Measurements from ENCODE around the gene THTPA.

Gene THTPA

DNA sequence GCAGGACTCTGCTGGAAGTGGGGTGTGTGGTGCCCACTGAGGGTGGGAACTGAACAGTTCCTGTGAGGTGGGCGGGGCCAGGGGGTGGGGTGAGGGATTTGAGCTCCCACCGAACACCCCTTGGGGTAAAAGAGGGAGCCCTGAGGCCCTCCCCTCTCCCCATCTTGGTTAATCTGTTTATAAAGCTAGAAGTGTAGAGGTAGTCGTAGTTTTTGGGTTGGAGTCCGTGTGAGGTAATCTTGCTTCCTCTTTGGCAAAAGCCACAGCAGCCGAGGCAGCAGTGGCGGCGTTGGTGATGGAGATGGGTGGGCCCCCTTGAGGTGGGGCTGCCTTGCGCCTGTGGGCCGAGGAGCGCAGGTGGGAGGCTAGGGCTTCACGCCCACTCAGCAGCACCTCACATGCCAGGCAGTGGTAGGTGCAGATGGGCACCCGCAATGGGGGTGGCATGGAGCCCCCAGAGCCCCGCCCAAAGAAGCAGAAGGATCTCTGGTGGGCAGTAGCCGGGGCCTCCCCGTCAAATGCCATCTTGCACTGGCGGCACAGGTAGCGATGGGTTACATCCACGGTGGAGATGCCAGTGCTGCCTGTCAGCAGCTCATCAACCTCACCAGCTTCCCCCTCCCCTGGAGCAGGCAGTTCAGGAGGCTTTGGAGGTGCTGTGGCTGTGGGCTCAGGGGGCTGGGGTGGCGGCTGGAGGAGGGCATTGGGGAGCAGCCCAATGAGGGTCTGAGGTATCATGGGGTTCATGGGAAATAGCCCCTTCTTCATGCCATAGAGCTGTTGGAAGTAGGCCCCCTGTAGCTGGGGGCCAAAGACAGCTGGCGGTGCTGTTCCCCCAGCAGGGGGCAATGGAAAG is 34.1 kb upstream of the THTPA start:
- no peak for DNase-seq
- H3K27ac ChIP-seq (ENCODE audit: low read depth, low read length): no peak overlapping the region
- no peak overlapping the region for H4K91ac ChIP-seq (ENCODE audit: low read depth, low read length)
- H3K9ac ChIP-seq (ENCODE audit: low read length): no peak overlapping the region
- no peak overlapping the region for H3K4ac ChIP-seq (ENCODE audit: low read depth, low read length)
- H2AK5ac ChIP-seq (ENCODE audit: low read length): no peak overlapping the region
- no CpG with 5 or more reads among the region's 20 CpGs for WGBS (ENCODE audit: extremely low coverage, insufficient coverage, insufficient read length)
- H2BK12ac ChIP-seq (ENCODE audit: low read length): no peak overlapping the region
- H4K12ac ChIP-seq (ENCODE audit: low read depth, low read length): no peak overlapping the region
- no peak overlapping the region for H4K8ac ChIP-seq (ENCODE audit: low read depth, low read length)
- H3K23ac ChIP-seq (ENCODE audit: low read length): no peak overlapping the region
- no peak overlapping the region for H2AFZ ChIP-seq (ENCODE audit: insufficient read depth, low read length, poor library complexity)
- peaks cover 0 to 3% of the 10 kb centered on the region in 2 experiments for H3K36me3 ChIP-seq (ENCODE audit: control insufficient read depth in 1 of 2, insufficient read depth in 2 of 2, low read length in 2 of 2)
- H3K9me3 ChIP-seq (ENCODE audit: insufficient read depth, low read depth, low read length): no peaks in the 10 kb centered on the region
- H3K4me3 ChIP-seq (ENCODE audit: low read depth, low read length): no peak overlapping the region
- no peak overlapping the region for H3K4me2 ChIP-seq (ENCODE audit: low read length)
- H2BK120ac ChIP-seq (ENCODE audit: insufficient read depth, low read length, poor library complexity): no peak overlapping the region
- H3K18ac ChIP-seq (ENCODE audit: low read length): no peak overlapping the region
- no peak overlapping the region for H2BK5ac ChIP-seq (ENCODE audit: low read depth, low read length, poor library complexity)
- no peaks in the 10 kb centered on the region for H3K79me2 ChIP-seq (ENCODE audit: control insufficient read depth, insufficient read depth, low read length, poor library complexity)
- no peaks in the 10 kb centered on the region for H3K4me1 ChIP-seq (ENCODE audit: control insufficient read depth in 1 of 2, insufficient read depth in 2 of 2, low read length in 2 of 2)
- no peaks in the 10 kb centered on the region for H3K79me1 ChIP-seq (ENCODE audit: low read length)
- H3K27me3 ChIP-seq (ENCODE audit: insufficient read depth, low read length): no peaks in the 10 kb centered on the region
- H3K14ac ChIP-seq (ENCODE audit: low read length): no peak overlapping the region

DNA sequence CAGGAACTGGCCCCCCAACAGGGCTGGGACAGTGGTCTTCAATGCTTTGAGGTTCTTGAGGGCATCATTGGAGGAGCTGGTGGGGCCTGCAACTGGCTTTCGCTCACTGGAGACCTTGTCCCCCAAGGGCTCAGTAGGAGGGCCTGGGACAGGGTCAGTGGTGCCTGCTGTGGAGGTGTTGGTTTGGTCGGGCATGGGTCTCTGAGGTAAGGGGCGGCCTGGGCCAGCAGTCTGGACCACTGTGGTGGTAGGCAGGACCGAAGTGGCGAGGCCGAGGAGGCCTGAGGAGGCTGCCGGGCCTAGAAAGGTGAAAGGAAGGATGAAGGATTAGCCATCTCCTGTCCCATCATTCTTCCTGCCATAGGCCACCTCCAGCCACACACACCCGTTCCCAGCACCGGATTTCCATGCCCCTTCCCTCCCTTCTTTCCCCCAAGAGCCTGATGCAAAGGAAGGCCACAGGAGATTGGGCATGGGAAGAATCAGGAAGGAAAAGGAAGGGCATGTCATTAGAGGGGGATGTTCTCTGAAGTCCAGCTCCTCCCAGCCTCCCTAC is 33.4 kb upstream of the THTPA start:
- no peak overlapping the region for H3K4me2 ChIP-seq (ENCODE audit: low read length)
- no peak overlapping the region for H2AFZ ChIP-seq (ENCODE audit: insufficient read depth, low read length, poor library complexity)
- no peak overlapping the region for H3K14ac ChIP-seq (ENCODE audit: low read length)
- no peak overlapping the region for H3K4ac ChIP-seq (ENCODE audit: low read depth, low read length)
- no peak overlapping the region for H3K4me3 ChIP-seq (ENCODE audit: low read depth, low read length)
- no peaks in the 10 kb centered on the region for H3K79me2 ChIP-seq (ENCODE audit: control insufficient read depth, insufficient read depth, low read length, poor library complexity)
- no peak overlapping the region for H4K12ac ChIP-seq (ENCODE audit: low read depth, low read length)
- H3K9ac ChIP-seq (ENCODE audit: low read length): no peak overlapping the region
- H3K79me1 ChIP-seq (ENCODE audit: low read length): no peaks in the 10 kb centered on the region
- no peak overlapping the region for H2BK5ac ChIP-seq (ENCODE audit: low read depth, low read length, poor library complexity)
- no peak overlapping the region for H4K8ac ChIP-seq (ENCODE audit: low read depth, low read length)
- H3K36me3 ChIP-seq (ENCODE audit: control insufficient read depth in 1 of 2, insufficient read depth in 2 of 2, low read length in 2 of 2): peaks cover 3% of the 10 kb centered on the region in 2 experiments
- H4K91ac ChIP-seq (ENCODE audit: low read depth, low read length): no peak overlapping the region
- no peak overlapping the region for H3K27ac ChIP-seq (ENCODE audit: low read depth, low read length)
- no peaks in the 10 kb centered on the region for H3K27me3 ChIP-seq (ENCODE audit: insufficient read depth, low read length)
- H2AK5ac ChIP-seq (ENCODE audit: low read length): no peak overlapping the region
- no peak overlapping the region for H2BK120ac ChIP-seq (ENCODE audit: insufficient read depth, low read length, poor library complexity)
- H2BK12ac ChIP-seq (ENCODE audit: low read length): no peak overlapping the region
- H3K18ac ChIP-seq (ENCODE audit: low read length): no peak overlapping the region
- H3K9me3 ChIP-seq (ENCODE audit: insufficient read depth, low read depth, low read length): no peaks in the 10 kb centered on the region
- H3K23ac ChIP-seq (ENCODE audit: low read length): no peak overlapping the region
- WGBS (ENCODE audit: extremely low coverage, insufficient coverage, insufficient read length): no CpG with 5 or more reads among the region's 9 CpGs
- DNase-seq: no peak
- H3K4me1 ChIP-seq (ENCODE audit: control insufficient read depth in 1 of 2, insufficient read depth in 2 of 2, low read length in 2 of 2): no peaks in the 10 kb centered on the region

DNA sequence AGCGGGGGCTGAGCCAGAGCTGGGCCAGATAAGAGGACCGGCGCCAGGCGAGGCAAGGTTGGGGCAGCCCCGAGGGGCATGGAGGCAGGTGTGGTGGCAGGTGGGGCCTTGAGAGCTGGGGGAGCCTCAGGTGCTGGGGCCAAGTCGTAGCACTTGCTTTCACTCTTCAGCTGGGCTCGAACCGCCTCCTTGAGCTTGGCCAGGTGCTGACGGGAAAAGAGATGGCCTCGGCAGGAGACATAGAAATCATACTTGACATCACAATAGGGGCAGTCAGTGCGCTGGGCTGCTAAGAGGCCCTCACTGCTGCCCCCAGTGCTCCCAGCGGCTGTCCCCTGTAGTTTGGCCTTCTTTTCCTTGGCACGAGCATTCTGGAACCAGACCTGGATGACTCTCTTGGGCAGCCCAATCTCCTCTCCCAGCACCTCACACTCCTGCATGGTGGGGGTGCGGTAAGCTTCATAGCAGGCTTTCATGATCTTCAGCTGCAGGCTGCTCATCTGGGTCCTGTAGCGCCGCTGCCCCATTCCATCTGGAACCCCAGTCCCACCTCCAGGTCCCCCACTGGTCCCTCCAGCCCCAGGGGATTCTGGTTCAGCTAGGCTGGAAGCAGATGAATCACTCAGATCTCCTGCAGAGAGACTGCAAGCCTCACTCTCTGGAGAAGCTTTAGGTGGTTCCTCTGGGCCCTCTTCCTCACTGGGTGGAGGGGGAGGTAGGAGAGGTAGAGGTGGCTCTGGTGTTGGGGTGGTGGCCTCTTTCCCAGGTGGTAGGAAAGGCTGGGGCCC is 32.6 kb upstream of the THTPA start:
- DNase-seq: no peak
- no CpG with 5 or more reads among the region's 16 CpGs for WGBS (ENCODE audit: extremely low coverage, insufficient coverage, insufficient read length)
- peaks cover 3% of the 10 kb centered on the region in 2 experiments for H3K36me3 ChIP-seq (ENCODE audit: control insufficient read depth in 1 of 2, insufficient read depth in 2 of 2, low read length in 2 of 2)

DNA sequence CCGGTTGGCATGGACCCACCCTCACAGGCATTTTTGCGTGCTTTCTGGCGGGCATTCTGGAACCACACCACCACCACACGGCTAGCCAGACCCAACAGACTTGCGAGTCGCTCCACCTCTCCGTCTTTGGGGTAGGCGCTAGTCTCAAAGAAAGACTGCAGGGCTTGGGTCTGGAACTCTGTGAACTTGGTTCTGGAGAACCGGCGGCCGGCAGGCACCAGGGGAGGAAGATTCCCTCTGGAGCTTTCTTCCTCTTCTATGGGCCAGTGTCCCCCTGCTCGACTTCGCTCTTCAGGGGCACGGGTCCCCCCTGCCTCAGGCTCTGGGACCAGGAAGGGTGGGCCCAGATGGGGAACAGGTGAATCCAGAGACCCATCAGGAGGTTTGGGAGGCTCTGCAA is 31.1 kb upstream of the THTPA start:
- no peak overlapping the region for H2BK12ac ChIP-seq (ENCODE audit: low read length)

More for the DNA sequence above, 32.6 kb upstream of the THTPA start:
- Histone ChIP-seq H2BK12ac (ENCODE audit: low read length) (no peak overlapping the region), H3K4ac (ENCODE audit: low read depth, low read length) (no peak overlapping the region), H4K91ac (ENCODE audit: low read depth, low read length) (no peak overlapping the region), H3K4me1 (ENCODE audit: control insufficient read depth in 1 of 2, insufficient read depth in 2 of 2, low read length in 2 of 2) (peaks cover 0 to 3% of the 10 kb centered on the region in 2 experiments), H3K79me1 (ENCODE audit: low read length) (no peaks in the 10 kb centered on the region), H3K9ac (ENCODE audit: low read length) (no peak overlapping the region), H3K4me2 (ENCODE audit: low read length) (no peak overlapping the region), H2AK5ac (ENCODE audit: low read length) (no peak overlapping the region), H2BK5ac (ENCODE audit: low read depth, low read length, poor library complexity) (no peak overlapping the region), H3K9me3 (ENCODE audit: insufficient read depth, low read depth, low read length) (no peaks in the 10 kb centered on the region), H3K27ac (ENCODE audit: low read depth, low read length) (no peak overlapping the region), H3K27me3 (ENCODE audit: insufficient read depth, low read length) (no peaks in the 10 kb centered on the region), H3K18ac (ENCODE audit: low read length) (no peak overlapping the region), H4K8ac (ENCODE audit: low read depth, low read length) (no peak overlapping the region), H3K14ac (ENCODE audit: low read length) (no peak overlapping the region), H4K12ac (ENCODE audit: low read depth, low read length) (no peak overlapping the region), H3K79me2 (ENCODE audit: control insufficient read depth, insufficient read depth, low read length, poor library complexity) (no peaks in the 10 kb centered on the region), H2AFZ (ENCODE audit: insufficient read depth, low read length, poor library complexity) (no peak overlapping the region), H2BK120ac (ENCODE audit: insufficient read depth, low read length, poor library complexity) (no peak overlapping the region), H3K23ac (ENCODE audit: low read length) (no peak overlapping the region), H3K4me3 (ENCODE audit: low read depth, low read length) (no peak overlapping the region)

More for the DNA sequence above, 31.1 kb upstream of the THTPA start:
- Histone ChIP-seq H3K79me2 (ENCODE audit: control insufficient read depth, insufficient read depth, low read length, poor library complexity) (no peaks in the 10 kb centered on the region), H4K8ac (ENCODE audit: low read depth, low read length) (no peak overlapping the region), H3K36me3 (ENCODE audit: control insufficient read depth in 1 of 2, insufficient read depth in 2 of 2, low read length in 2 of 2) (peaks cover 3% of the 10 kb centered on the region in 2 experiments), H3K4ac (ENCODE audit: low read depth, low read length) (no peak overlapping the region), H2BK5ac (ENCODE audit: low read depth, low read length, poor library complexity) (no peak overlapping the region), H3K18ac (ENCODE audit: low read length) (no peak overlapping the region), H3K79me1 (ENCODE audit: low read length) (no peaks in the 10 kb centered on the region), H3K27ac (ENCODE audit: low read depth, low read length) (no peak overlapping the region), H2AK5ac (ENCODE audit: low read length) (no peak overlapping the region), H4K12ac (ENCODE audit: low read depth, low read length) (no peak overlapping the region), H2AFZ (ENCODE audit: insufficient read depth, low read length, poor library complexity) (no peak overlapping the region), H3K4me2 (ENCODE audit: low read length) (no peak overlapping the region), H2BK120ac (ENCODE audit: insufficient read depth, low read length, poor library complexity) (no peak overlapping the region), H3K27me3 (ENCODE audit: insufficient read depth, low read length) (no peaks in the 10 kb centered on the region), H3K4me3 (ENCODE audit: low read depth, low read length) (no peak overlapping the region), H4K91ac (ENCODE audit: low read depth, low read length) (no peak overlapping the region), H3K14ac (ENCODE audit: low read length) (no peak overlapping the region), H3K9me3 (ENCODE audit: insufficient read depth, low read depth, low read length) (no peaks in the 10 kb centered on the region), H3K23ac (ENCODE audit: low read length) (no peak overlapping the region), H3K4me1 (ENCODE audit: control insufficient read depth in 1 of 2, insufficient read depth in 2 of 2, low read length in 2 of 2) (peaks cover 0 to 3% of the 10 kb centered on the region in 2 experiments), H3K9ac (ENCODE audit: low read length) (no peak overlapping the region)
- WGBS (ENCODE audit: extremely low coverage, insufficient coverage, insufficient read length): no CpG with 5 or more reads among the region's 14 CpGs
- DNase-seq: no peak
